DOHH2 (cell line): Measurements from ENCODE around the gene CLDN7.
A peak's percentile ranks its signal among the peaks of the same experiment; 100 is the strongest.

Source experiments
- H3F3A ChIP-seq: fragments of 200-600 bp; sonication (generic), shearing (Covaris generic); 2 replicates; pipeline ENCODE4 v1.6.0; 2016; ENCODE audit warnings: antibody characterized with exemption, mild to moderate bottlenecking; ENCODE audit not compliant: control insufficient read depth, insufficient read depth
- H3K27ac ChIP-seq: fragments of 200-600 bp; sonication (generic); 2 replicates; pipeline ENCODE4 v1.5.1; 2014; ENCODE audit warnings: low read depth, mild to moderate bottlenecking, low read length, moderate library complexity
- H3K27me3 ChIP-seq: fragments of 200-600 bp; sonication (generic); 2 replicates; pipeline ENCODE4 v1.6.1; 2014; ENCODE audit warnings: mild to moderate bottlenecking, low read length, mixed read lengths; ENCODE audit not compliant: control insufficient read depth
- H3K36me3 ChIP-seq: fragments of 200-600 bp; sonication (generic); 2 replicates; pipeline ENCODE4 v1.6.1; 2014; ENCODE audit warnings: mild to moderate bottlenecking, low read length, moderate library complexity, mixed read lengths; ENCODE audit not compliant: control insufficient read depth
- H3K4me1 ChIP-seq: fragments of 200-600 bp; sonication (generic); 2 replicates; pipeline ENCODE4 v1.6.1; 2014; ENCODE audit warnings: mild to moderate bottlenecking, low read length, mixed read lengths; ENCODE audit not compliant: control insufficient read depth
- H3K4me2 ChIP-seq: fragments of 200-600 bp; sonication (generic); 2 replicates; pipeline ENCODE4 v1.6.0; 2014; ENCODE audit warnings: mild to moderate bottlenecking, low read length, moderate library complexity
- H3K4me3 ChIP-seq: fragments of 200-600 bp; sonication (generic); 2 replicates; pipeline ENCODE4 v1.5.1; 2014; ENCODE audit warnings: mild to moderate bottlenecking, low read length, mixed read lengths
- H3K79me2 ChIP-seq: fragments of 200-600 bp; sonication (generic); 2 replicates; pipeline ENCODE4 v1.6.1; 2014; ENCODE audit warnings: mild to moderate bottlenecking, low read length, mixed read lengths; ENCODE audit not compliant: control insufficient read depth
- H3K9me2 ChIP-seq: fragments of 200-600 bp; sonication (generic); replicated peaks from 2 replicates; pipeline ENCODE4 v1.6.1; 2014; ENCODE audit warnings: mild to moderate bottlenecking, low read length, mixed read lengths; ENCODE audit not compliant: control insufficient read depth
- H3K9me3 ChIP-seq: fragments of 200-600 bp; sonication (generic); 2 replicates; pipeline ENCODE4 v1.6.1; 2014; ENCODE audit warnings: antibody characterized with exemption, low read length, mixed read lengths; ENCODE audit not compliant: control insufficient read depth, insufficient read depth
- H4K20me1 ChIP-seq: fragments of 200-600 bp; sonication (generic); 2 replicates; pipeline ENCODE4 v1.6.0; 2014; ENCODE audit warnings: low read depth, mild to moderate bottlenecking, antibody characterized with exemption, low read length, moderate library complexity; ENCODE audit not compliant: control insufficient read depth, insufficient read depth
- CTCF ChIP-seq: fragments of 200-600 bp; sonication (generic); IDR thresholded peaks from one replicate; pipeline ENCODE4 v1.5.1; 2014; ENCODE audit warnings: antibody characterized with exemption, mild to moderate bottlenecking, low read depth, low read length; ENCODE audit not compliant: poor library complexity, severe bottlenecking
- EZH2phosphoT487 ChIP-seq: fragments of 200-600 bp; sonication (generic); IDR thresholded peaks from 2 replicates; pipeline ENCODE4 v1.6.1; 2017; ENCODE audit warnings: borderline replicate concordance, mild to moderate bottlenecking, antibody characterized with exemption, low read length, moderate library complexity, mixed read lengths

CLDN7 gene

GRCh38 chr17:7304179-7304578 is 41.9 kb upstream of the CLDN7 start:
- H3K4me3 ChIP-seq: no peak overlapping the region
- peaks cover 2% of the 10 kb centered on the region for H4K20me1 ChIP-seq
- H3K4me2 ChIP-seq: no peak overlapping the region
- H3K27me3 ChIP-seq: no peaks in the 10 kb centered on the region
- H3K27ac ChIP-seq: no peak overlapping the region
- TF ChIP-seq EZH2phosphoT487 (no peak), CTCF (no peak)
- H3F3A ChIP-seq: peaks cover 14% of the 10 kb centered on the region
- H3K4me1 ChIP-seq: peaks cover 8% of the 10 kb centered on the region
- peaks cover 18% of the 10 kb centered on the region for H3K79me2 ChIP-seq
- peaks cover 18% of the 10 kb centered on the region for H3K36me3 ChIP-seq
- H3K9me2 ChIP-seq: no peaks in the 10 kb centered on the region
- H3K9me3 ChIP-seq: no peaks in the 10 kb centered on the region

GRCh38 chr17:7296189-7296861 is 34.0 kb upstream of the CLDN7 start:
- no peaks in the 10 kb centered on the region for H3K9me3 ChIP-seq
- H3F3A ChIP-seq: 0 out of 2 replicates have a peak, but pooled peaks cover 2% of the 10 kb centered on the region
- H3K9me2 ChIP-seq: no peaks in the 10 kb centered on the region
- H3K79me2 ChIP-seq: no peaks in the 10 kb centered on the region
- peaks cover 28% of the 10 kb centered on the region for H3K27me3 ChIP-seq
- peaks cover 23% of the 10 kb centered on the region for H3K4me1 ChIP-seq
- H3K36me3 ChIP-seq: no peaks in the 10 kb centered on the region
- TF ChIP-seq CTCF (peak; percentile 93), EZH2phosphoT487 (no peak)
- no peak overlapping the region for H3K27ac ChIP-seq
- peak overlapping the region; percentile 49 for H3K4me3 ChIP-seq
- H3K4me2 ChIP-seq: peak overlapping the region; percentile 89
- no peaks in the 10 kb centered on the region for H4K20me1 ChIP-seq

- Histone ChIP-seq H3K9me2 (no peaks in the 10 kb centered on the region), H4K20me1 (no peaks in the 10 kb centered on the region), H3K36me3 (no peaks in the 10 kb centered on the region), H3K4me2 (peak overlapping the region; percentile 89), H3K27me3 (peaks cover 36% of the 10 kb centered on the region), H3K9me3 (no peaks in the 10 kb centered on the region), H3K79me2 (no peaks in the 10 kb centered on the region), H3K27ac (no peak overlapping the region), H3K4me3 (peak overlapping the region; percentile 69), H3K4me1 (peaks cover 23% of the 10 kb centered on the region), H3F3A (0 out of 2 replicates have a peak, but pooled peaks cover 2% of the 10 kb centered on the region)
- TF ChIP-seq CTCF (no peak), EZH2phosphoT487 (no peak)
Observed at GRCh38 chr17:7295230-7296180, 33.2 kb upstream of the CLDN7 start.
